Fibroblast of skin of scalp (primary cell): ENCODE data around the gene FRMPD2.
A peak's percentile ranks its signal among the peaks of the same experiment; 100 is the strongest.
"Not testable (repeated sequence)": the region's sequence is repeated elsewhere in the genome, so short reads cannot be mapped to it uniquely, and the experiment has no call there.

Source experiments
- DNase-seq: peaks from one replicate; pipeline ENCODE4 v3.0.0-alpha.2; 2013

The FRMPD2 gene

DNA sequence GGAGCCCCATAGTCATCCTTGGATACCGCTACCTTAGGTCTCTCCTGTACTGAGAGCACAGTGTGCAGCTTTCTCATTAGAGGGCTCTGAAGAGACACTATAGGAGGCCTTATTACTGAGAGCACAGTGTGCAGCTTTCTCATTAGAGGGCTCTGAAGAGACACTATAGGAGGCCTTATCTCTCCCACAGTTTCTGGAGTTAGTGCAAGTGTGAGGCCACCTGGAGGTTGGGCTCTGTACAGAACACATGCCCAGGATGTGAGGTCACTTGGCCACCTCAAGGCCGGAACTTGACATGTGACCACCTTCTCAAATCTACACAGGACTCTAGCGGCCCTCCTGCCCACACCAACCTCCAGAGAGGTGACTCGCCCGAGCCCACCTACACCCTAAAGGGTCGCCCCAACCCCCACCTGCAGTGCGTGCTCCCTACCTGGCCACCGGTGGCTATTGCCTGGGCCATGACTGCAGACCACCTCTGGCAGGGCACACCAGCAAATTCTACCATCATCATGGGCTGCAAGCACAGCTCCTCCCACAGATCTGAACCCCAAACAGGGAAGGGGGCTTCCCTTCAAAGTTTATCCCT lies 24.6 kb downstream of the FRMPD2 start:
- no peak for DNase-seq

DNA sequence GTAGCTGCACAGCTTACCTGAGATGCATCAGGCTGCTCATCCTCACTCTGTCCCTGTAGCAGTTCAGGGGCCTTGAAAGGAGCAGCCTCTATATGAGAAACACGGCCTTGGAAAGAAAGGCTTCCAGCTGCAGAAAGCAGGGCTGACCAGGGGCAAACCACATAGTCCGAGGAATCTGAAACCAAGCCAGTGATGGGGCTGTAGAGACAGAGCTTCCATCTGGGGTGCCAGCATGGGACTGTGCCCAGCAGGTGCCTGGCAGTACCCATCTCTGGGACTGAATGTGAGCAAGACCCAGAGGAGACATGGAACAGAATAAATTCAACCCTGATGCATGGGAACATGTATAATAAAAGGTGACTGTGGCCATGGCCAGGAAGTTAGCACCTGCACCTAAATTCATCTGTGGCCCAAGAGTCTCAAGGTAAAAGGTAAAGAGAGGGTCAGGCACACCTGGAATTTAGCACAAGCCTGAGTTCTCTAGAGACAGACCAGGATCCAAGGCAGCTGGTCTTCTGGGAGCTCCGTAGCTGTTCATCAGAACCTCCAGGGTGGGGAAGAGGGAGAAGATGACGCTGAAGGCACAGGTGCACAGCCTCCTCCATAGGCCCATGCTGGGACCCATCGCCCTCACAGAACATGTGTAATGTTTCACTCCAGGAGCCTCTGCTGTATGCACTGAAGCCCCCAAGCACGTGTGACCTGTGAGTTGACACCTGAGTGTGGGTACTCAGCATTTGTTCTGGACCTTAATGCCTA lies 25.3 kb downstream of the FRMPD2 start:
- DNase-seq: no peak

DNA sequence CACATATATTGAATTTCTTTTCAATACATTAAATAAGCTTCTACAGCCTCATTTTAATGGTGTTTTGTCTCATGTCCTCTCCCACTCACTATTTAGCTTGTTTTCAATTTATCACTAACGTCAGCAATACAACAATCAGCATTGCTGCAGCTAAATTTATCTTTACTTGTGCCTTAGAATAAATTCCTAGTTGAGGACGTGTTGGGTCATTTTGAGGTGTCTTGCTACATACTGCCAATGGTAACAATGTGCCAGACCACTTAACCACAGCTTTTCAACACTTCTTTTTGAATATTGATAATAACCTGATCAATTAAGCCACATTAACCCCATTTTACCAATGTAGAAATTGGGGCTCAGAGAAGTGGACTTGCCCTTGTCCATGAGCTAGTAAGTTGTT lies 26.0 kb downstream of the FRMPD2 start:
- no peak for DNase-seq

DNA sequence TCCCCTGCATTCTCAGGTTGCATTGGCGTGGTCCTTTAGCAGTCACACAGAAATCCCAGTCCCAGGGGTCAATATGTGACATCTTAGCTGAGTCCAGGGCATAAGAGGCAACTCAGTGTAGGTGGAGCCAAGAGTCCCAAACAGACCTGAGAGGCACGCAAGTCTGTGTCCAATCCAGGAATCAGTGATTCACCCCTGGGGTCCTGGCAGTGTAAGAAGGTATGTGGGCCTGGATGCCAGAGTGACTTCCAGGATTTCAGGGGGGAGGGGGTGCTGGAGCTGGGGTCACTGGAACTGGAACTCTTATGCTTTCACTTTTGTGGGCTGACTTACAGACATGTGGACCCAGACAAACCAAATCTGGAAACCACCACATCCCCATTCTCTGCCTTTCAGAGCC lies 26.8 kb downstream of the FRMPD2 start:
- DNase-seq: peak; percentile 21

DNA sequence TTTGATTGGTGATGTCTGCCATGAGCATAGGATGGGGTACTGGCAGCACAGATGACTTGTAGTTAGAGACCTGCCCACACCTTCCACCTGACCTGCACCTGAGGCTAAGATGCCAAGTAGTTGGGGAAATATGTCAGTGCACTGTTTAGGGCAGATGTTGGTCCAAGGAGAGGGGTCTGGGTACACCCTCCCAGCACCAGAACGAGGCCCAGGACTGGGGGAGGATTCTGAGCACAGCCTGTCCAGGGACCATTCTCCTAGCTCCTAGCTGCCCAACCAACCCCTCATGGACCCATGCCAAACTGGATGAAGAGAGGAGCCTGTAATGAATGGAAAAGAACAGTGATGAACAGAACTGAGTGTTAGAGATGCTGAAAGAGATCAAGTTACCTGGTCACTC lies 28.0 kb downstream of the FRMPD2 start:
- DNase-seq: no peak

DNA sequence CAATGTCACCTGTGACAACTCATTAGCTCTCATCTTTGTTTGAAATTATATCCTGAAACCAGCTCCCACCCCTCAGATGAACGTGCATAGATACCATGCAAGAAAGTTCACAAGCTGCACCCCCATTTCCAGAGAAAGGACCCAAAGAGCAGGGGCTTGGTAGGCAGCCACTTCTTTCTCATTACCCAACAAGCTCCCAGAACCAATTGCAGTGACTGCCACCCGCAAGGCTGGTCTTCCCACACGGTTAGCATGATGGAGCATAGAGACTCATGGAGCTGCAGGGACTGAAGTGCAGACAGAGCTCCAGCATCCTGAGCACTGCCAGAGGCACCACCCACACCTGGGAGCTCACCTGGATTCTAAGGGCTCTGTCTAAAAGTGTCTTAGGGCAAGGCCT lies 28.5 kb downstream of the FRMPD2 start:
- no peak for DNase-seq

DNA sequence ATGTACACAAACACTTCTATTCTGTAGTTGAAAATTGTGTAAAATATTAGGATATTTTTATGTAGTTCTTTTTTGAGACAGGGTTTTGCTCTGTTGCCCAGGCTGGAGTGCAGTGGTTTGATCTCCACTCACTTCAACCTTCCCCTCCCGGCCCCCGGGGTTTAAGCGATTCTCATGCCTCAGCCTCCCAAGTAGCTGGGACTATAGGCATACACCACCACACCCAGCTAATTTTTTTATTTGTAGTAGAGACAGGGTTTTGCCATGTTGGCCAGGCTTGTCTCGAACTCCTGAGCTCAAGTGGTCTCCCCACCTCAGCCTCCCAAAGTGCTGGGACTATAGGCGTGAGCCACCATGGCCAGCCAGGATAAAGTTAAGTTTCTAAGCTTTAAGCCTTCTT lies 30.6 kb downstream of the FRMPD2 start:
- DNase-seq: not testable (repeated sequence)

DNA sequence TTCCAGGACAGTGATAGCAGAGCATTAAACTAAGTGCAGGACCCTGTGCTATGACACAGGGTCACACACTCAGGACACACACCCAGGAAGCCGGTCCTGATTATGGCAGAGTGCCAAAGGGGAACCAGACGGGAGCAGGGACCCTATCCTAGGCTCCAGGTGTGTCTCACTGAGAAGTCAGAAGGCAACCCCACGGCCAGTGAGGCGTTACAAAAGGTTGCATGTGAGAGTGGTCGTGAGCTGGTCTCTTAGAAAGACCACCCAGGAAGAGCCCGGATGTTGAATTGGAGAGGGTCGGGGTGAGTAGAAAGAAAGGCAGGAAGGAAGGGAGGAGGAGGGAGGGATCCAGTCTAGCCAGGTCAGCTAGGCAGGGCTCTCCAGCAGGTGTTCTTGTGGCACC lies 31.0 kb downstream of the FRMPD2 start:
- no peak for DNase-seq

DNA sequence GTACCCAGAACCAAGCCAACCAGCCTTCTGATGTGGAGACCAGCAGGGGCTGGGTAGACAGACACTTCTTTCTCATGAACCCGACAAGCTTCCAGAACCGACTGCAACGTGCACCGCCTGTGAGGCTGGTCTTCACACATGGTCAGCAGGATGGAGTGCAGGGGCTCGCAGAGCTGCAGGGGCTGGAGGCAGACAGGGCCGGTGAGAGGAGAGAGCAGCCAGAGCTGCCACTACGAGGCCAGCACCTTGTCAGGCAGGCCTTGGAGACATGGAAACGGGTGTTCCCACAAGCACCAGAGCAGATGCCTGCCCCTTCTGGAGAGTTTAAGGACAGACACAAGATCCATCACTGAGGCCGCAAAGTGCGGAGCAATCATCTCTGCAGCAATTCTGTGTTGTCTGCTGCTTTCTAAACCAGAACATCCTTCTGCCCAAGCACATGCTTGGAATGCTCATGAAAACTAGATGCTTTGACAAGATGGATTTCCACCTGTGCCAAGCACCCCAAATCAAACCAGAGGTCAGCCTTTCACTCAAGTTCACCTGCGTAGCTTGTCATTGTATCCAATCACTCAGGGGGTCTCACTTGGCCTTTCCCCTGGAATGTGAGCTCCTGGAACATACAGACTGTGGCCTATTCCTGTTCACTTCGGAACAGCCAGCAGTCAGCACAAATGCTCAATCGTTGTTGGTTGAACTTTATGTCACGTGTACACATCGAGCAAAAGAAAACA lies 32.2 kb downstream of the FRMPD2 start:
- DNase-seq: no peak

DNA sequence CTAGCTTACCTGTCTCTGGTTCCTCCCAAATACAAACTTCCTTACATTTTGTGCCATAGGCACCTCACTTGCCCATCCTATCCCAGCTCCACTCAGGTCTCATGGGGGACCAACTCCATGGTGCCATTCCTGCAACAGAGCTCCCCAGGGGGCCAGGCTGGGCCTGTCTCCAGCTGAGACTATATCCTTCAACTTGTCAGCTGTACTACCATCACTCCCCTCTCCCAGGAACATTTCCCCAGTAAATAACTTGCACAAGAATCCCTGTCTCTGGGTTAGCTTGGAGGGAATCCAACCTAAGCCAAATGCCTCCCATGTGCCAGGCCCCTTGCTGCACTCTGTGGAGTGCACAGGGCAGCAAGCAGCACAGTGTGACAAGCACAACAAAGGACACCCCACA lies 33.2 kb downstream of the FRMPD2 start:
- no peak for DNase-seq

DNA sequence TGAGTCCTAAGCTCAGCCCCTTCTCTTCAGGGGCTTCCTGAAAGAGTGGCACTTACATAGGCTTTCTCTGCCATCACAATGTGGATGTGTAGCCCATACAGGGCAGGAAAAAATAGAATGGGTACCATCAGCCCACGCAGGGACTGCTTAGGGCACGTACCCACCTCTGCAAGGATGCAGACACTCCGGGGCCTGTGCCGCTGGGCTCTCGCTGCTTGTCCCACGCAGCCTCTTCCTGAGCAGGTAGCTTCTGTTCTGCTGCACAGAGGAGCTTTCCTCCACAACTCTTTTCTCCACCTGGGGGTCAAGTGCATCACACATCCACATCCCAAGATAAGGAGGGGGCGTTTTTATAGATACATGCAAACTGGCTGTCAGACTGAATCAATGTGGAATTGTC lies 34.3 kb downstream of the FRMPD2 start:
- no peak for DNase-seq

DNA sequence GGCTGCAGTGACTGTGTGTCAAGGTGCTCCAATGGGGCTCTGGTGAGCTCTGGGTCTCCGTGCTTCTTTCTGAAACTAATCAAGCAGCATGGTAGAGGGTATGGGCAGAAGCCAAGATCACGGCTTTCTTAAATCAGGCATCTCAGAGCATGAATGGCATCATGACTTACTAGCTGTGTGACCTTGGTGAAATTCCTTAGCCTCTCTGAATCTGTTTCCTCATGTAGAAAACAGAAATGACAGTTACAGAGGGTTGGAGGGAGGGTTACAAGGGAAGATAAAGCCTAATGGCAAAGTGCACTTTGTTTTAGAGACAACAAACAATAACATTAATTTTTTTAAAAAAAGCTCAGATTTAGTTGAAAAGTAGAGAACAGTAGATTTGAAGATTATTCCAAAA lies 34.9 kb downstream of the FRMPD2 start:
- DNase-seq: no peak

DNA sequence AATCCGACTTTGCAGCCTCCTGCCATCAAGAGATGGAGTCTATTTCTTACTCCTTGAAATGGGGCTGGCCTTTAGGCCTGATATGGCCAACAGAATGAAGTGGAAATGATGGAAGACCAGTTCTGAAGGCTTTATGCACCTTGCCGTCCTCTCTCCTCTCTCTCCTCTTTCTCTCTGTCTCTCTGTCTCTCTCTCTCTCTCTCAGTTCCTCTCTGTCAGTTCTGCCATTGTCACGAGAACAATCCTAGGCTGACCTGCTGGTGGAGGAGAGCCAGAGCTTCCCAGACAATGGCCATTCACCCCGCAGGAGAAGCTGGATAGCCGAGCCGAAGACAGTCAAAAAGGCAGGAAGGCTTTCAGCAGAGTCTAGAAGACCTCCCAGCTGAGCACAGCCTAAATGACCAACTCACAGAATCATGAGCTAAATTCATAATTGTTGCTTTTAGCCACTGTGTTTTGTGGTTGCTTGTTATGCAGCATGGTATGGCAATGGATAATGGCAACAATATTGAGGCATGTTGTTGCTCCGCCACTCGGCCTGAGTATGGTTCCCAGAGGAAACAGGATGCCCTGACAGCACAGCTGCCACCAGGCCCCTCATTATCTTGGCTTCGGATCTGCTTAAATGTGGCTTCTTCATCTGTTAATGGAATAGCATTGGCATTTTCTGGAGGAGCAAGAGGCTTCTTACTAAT lies 35.5 kb downstream of the FRMPD2 start:
- DNase-seq: no peak

DNA sequence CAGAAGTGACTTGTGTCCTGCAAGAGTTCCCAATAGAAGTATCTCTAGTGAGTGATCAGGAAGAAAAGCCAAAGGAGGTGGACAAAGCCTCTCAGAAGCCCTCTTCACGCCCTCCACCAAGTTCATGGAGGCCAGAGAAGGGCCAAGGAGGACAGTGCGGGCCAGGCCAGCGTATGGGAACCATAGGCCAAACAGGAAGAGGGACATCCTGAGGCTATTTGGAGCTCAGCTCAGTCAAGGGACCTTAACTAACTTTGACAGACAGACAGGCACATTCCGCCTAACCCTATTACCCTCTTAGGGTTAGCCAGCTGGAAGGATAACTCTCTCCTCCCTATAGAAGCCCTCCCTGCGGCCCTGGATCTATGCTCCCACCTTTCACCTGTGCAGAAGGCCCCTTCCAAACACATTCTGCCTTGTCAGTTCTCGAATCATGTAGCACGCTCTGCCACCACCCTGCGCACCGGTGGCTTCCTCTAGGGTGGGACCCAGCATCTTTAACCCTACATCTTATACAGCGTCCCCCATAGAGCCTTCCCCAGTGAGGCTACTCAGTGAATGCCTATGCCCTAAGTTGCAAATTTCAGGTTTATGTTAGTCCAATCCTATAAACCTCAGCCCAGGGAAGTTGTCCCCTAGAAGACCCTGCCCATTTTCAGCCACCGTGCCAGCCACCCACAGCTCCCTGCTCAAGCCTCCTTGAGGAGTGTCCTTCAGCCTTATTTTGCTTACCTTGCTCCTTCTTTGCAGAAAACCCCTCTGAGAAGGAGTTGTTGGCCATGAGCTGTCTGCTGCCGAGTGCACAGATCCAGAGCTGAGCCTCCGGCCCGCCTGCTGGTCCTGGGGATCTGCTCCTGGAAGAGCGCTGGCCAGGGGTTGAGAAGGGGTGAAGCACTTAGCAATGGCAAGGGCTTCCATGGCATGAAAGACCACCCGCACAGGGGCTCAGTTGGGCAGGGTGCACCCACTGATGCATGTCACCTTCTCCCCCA lies 36.9 kb downstream of the FRMPD2 start:
- DNase-seq: no peak

DNA sequence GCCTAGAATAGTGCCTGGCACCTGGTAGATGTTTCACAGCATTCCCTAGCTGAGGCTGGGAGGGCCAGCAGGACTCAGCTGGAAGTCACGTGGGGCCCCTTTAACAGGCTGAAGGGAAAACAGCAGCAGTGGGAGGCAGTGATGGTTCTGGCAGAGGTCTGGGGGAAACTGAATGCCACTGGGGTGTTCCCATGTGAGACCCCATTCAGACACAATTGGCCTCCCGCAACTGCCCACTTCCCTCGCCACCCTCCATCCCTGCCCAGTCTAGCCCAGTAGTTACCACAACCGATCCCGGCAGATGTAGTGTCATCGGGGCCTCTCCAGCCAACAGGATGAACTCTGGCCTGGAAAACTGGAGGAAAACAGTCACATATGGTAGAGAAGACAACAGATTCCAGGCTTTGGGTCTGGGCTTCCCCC lies 38.3 kb downstream of the FRMPD2 start:
- no peak for DNase-seq

DNA sequence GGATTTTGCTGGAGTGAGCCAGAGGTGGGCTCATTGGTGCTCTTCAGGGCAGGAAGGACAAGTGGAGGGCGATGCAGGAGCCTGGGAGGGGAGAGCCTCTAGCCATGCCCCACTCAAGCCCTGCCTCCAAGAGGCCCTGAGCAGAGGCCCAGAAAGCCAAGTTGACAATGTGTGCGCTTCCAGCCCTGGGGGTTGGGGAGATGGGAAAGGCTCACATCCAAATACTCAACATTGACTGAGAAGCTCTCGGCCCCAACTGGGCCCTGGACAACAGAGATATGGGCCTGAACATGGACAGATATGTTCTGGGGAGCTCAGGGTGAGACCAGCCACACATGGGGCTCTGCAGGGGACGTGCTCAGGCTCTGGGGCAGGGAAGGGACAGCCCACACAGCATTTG lies 39.0 kb downstream of the FRMPD2 start:
- DNase-seq: no peak

DNA sequence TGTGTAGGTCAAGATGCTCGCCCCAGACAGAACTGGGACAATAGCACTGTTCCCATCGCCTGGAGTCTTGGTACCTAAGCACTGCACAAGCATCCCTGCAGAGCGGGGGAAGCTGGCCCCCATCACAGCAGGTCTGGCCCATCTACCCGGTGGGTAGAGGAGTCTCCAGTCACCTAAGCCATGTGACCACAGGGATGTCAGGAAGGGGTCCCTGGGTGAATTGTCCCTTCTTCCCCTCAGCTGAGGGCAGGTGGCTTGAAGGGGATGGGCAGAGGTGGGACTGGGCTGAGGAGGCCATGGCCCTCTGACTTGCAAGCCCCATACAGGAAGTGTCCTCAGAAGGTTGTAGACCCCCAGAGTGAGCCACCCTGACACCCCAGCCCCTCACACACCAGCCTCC lies 39.7 kb downstream of the FRMPD2 start:
- DNase-seq: no peak

DNA sequence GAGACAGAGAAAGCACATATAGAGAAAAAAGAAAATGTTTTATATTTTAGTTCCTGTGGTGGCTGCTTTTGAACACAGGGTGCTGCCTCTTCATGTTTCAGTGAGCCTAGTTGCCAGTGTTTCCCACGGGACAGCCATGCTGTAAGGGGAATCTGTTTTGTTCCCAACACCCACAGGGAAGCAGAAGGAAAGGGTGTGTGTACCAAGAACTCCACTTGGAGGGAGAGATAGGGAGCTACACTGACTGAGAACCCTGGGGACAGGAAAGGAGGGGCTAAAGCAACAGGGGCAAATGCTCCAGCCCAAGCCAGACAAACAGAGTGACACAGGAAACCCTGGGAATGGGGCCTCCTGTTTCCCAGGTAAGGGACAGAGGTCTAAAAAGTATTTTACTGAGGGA lies 40.2 kb downstream of the FRMPD2 start:
- DNase-seq: no peak

DNA sequence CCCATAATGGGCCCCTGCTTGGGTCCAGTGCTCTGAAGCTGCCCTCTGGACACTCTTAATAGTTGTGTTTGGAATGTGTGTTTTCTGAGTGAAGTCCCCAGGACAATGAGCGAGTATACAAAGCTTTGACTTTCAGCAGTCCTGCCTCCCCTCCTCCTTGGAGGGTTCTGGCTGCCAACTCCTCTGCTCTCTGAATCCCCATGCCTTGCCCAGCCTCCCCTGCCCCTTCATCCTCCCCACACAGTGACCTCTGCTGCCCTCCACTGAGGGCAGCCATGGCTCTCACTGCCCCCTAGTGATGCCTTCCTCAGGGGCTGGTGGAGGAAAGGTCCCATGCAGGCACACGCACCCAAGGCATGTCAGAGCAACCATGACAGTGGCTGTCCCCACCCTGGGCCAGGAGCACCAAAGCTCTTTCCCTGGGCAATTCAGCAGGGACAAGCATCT lies 40.9 kb downstream of the FRMPD2 start:
- no peak for DNase-seq

DNA sequence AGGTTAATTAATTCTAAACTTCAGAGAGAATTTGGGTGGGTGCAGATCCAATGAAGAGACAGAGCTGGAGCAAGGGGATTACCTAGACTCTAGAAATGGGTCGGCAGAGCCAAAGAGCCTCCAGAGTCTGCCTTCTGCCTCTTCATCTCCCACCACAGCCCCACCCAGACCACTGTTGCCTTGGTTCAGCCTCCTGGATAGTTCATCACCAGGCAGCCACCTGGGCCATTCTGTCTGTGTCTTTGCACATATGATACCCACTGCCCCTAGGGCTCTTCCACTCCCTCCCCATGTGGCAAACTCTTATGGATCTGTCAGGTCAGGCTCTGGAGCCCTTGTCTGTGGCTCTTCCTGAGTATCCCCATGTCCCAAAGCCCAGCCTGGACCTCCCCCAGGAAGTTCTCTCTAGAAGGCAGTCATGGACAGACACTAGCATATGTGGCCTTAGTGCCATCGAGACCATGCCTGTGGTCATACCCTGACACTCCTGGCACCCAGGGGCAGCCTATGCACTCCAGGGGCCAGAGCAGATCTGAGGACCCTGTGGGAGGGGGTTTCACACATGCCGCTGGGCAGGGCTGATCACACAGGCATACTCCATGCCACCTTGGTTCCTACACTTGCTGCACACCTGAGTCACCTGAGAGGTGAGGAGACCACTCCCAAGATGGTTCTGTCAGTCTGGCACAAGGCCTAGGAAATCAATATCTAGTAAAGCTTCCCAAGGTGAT lies 41.6 kb downstream of the FRMPD2 start:
- DNase-seq: no peak

DNA sequence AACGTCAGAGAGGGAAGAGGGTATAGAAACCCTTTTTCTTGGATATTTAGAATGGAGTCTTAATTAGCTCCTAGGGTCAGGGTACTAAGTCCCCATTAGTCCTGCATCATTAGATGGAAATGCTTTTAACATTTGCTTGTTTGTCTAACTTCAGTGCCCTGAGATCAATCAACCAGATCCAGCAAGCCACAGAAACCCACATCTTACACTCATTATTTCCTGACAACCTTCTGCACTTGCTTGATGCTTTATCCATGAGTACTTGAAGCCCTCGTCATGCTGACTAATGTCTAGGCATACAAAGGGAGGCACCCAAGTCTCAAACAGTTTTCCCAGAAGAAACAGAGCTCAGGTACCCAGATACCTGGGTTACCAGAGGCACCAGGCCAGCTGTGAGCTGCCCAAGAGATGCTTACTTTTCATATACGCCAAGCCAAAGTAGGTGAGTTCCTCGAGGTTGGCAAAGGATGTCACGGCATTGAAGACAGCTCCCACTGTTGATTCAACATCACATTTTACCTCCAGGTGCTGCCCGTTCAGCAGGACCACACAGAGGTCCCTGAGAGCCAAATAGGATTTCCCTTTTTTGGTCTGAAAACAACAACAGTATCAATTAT lies 42.7 kb downstream of the FRMPD2 start:
- no peak for DNase-seq
